ENCODE measurements around the gene EPB41L5.
A peak's percentile ranks its signal among the peaks of the same experiment; 100 is the strongest.
"Not testable (repeated sequence)": the region's sequence is repeated elsewhere in the genome, so short reads cannot be mapped to it uniquely, and the experiment has no call there.

Gene EPB41L5

DNA sequence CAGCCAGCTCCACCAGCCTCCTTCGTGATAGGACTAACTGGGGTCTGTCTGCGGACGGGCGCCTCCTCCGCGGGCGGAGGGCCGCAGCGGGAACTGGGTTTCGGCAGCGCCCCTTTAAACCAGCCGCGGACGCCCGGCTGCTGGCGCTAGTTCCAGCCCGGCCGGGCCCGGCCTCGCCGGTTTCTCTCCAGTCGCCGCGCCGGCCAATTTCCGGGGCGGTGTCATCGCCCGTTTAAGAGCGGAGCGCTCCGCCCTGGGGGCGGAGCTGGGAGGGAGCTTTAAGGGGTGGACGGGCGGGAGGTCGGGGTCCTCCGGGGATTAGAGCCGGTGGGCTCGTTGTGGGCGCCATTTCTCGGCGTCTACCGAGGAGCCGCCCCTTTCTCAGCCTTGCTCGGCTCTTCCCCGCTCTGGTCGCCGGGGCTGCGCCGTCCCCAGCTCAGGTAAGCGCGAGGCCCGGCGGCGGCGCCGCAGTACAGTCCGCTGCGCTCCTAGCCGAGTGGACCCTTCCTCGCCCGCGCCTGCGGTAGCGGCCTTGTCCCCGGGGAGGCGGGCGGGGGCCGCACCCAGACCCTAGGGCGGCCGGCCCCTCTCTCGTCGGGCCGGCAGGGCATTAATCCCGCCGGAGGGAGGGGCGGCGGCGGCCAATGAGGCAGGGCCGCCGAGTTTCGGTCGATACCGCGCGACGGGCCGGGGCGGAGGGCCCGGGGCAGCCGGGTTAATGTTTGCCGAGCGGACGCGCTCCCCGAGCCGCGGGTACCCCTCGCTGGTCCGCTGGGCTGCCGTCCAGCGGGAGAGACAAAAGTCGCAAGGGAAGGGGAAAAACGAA lies at the start of gene EPB41L5:
EPB41L5 (plus strand) TSS at position 307 of the 826 bp plus-strand sequence. CDS start 6,008 bp downstream, outside the sequence.
- H3K4me3 ChIP-seq (ENCODE audit: low read depth, low read length) = peak within 1 kb of the TSS; percentile 87
- DNase-seq (ENCODE audit: low read depth) = peak; percentile 62
- TF ChIP-seq, protein P1, sequence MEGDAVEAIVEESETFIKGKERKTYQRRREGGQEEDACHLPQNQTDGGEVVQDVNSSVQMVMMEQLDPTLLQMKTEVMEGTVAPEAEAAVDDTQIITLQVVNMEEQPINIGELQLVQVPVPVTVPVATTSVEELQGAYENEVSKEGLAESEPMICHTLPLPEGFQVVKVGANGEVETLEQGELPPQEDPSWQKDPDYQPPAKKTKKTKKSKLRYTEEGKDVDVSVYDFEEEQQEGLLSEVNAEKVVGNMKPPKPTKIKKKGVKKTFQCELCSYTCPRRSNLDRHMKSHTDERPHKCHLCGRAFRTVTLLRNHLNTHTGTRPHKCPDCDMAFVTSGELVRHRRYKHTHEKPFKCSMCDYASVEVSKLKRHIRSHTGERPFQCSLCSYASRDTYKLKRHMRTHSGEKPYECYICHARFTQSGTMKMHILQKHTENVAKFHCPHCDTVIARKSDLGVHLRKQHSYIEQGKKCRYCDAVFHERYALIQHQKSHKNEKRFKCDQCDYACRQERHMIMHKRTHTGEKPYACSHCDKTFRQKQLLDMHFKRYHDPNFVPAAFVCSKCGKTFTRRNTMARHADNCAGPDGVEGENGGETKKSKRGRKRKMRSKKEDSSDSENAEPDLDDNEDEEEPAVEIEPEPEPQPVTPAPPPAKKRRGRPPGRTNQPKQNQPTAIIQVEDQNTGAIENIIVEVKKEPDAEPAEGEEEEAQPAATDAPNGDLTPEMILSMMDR (IDR thresholded peaks at IDR 0.05; ENCODE audit: low read depth, low read length, missing control alignments) = no peak

DNA sequence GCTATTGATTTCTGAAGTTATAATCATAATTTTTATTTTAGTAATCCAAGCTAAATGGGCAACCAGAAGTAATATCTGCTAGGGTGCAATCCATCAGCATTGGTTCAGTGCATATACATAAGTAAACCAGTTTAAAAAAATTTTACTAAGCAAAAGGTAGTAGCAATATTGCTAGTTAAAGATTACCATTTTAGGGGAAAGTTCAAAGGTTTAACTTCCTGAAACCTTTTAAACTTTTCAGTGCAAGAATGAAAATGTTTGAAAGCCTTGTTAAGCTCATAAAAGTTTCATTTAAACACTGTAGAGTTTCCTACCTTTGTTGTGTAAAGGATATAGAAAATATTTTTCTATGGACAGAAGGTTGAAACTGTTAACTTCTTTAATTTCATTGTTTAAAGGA lies 31.0 kb upstream of the EPB41L5 start:
- H3K4me3 ChIP-seq (ENCODE audit: low read depth, low read length) = no peak overlapping the region
- TF ChIP-seq, protein P1 (IDR thresholded peaks at IDR 0.05; ENCODE audit: low read depth, low read length, missing control alignments) = no peak

DNA sequence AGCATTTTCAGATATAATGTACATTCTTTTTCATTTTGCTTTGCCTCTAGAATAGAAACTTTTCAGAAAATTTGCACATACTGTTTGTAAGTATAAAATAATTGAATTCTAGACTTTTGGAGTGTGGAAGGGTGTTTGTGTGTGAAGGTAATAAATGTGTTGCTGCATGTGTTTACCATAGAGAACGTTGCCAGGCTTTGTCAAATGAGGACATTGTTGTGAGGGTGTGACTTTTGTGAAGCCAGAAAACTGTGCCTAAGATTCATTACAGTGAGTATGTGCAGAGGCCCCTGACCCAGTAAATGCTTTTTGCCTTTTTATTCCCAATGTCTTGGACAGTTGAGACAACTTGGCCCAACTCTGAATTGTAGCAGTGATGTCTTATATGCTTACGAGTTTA lies 30.4 kb upstream of the EPB41L5 start:
- H3K4me3 ChIP-seq (ENCODE audit: low read depth, low read length) = no peak overlapping the region
- DNase-seq (ENCODE audit: low read depth) = no peak
- TF ChIP-seq, protein P1 (IDR thresholded peaks at IDR 0.05; ENCODE audit: low read depth, low read length, missing control alignments) = no peak

More for the DNA sequence above, 31.0 kb upstream of the EPB41L5 start:
- no peak for DNase-seq (ENCODE audit: low read depth)

DNA sequence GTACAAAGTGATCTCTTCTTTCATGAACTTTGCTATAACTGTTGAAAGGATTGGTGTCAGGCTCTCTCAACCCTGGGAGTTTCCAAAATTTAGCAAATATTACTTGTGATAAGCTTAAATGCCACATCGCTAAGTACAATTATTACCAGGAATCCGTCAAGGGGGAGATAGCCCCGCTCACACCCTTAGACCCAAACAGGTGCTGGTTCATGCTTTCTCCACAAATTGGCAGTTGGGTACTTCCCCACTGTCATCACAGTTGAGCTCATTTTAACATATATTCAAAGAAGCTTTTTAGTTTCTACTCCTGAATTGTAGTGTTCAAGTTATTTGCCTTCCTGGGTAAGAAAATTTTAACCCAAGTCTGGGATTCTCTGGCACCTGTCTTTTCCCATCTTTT lies 29.8 kb upstream of the EPB41L5 start:
- no peak for DNase-seq (ENCODE audit: low read depth)
- no peak overlapping the region for H3K4me3 ChIP-seq (ENCODE audit: low read depth, low read length)
- TF ChIP-seq, protein P1 (IDR thresholded peaks at IDR 0.05; ENCODE audit: low read depth, low read length, missing control alignments) = no peak

DNA sequence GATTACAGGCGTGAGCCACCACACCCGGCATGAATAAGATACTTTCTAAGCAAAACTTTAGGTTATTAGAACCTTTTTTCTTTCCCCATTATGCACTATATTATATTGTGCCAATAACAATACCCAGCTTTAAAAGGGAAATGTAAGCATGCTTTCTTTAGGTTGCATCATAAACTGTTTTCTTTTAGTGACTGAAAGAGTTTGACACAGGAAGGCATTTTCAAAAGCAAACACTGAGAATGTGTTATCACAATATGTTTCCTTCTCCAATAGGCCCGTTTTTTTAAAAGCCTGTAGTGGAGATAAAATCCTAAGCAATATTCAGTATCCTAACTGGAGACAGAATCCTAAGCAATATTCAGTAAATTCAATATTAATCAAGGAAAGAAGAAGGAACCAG lies 16.7 kb upstream of the EPB41L5 start:
- TF ChIP-seq, protein P1 (IDR thresholded peaks at IDR 0.05; ENCODE audit: low read depth, low read length, missing control alignments) = no peak
- no peak overlapping the region for H3K4me3 ChIP-seq (ENCODE audit: low read depth, low read length)
- DNase-seq (ENCODE audit: low read depth) = no peak

DNA sequence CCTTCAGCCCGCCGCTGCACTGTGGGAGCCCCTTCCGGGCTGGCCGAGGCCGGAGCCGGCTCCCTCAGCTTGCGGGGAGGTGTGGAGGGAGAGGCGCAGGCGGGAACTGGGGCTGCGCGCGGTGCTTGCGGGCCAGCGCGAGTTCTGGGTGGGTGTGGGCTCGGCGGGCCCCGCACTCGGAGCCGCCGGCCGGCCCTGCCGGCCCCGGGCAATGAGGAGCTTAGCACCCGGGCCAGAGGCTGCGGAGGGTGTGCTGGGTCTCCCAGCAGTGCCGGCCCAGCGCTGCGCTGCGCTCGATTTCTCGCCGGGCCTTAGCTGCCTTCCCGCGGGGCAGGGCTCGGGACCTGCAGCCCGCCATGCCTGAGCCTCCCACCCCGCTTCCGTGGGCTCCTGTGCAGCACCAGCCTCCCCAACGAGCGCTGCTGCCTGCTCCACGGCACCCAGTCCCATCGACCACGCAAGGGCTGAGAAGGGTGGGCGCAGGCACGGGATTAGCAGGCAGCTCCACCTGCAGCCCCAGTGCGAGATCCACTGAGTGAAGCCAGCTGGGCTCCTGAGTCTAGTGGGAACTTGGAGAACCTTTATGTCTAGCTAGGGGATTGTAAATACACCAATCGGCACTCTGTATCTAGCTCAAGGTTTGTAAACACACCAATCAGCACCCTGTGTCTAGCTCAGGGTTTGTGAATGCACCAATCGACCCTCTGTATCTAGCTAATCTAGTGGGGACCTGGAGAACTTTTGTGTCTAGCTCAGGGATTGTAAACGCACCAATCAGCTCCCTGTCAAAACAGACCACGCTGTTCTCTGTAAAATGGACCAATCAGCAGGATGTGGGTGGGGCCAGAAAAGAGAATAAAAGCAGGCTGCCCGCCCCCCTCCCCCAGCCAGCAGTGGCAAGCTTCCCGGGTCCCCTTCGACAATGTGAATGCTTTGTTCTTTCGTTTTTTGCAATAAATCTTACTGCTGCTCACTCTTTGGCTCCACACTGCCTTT lies 15.7 kb upstream of the EPB41L5 start:
- DNase-seq (ENCODE audit: low read depth); H3K4me3 ChIP-seq (ENCODE audit: low read depth, low read length): not testable (repeated sequence)

DNA sequence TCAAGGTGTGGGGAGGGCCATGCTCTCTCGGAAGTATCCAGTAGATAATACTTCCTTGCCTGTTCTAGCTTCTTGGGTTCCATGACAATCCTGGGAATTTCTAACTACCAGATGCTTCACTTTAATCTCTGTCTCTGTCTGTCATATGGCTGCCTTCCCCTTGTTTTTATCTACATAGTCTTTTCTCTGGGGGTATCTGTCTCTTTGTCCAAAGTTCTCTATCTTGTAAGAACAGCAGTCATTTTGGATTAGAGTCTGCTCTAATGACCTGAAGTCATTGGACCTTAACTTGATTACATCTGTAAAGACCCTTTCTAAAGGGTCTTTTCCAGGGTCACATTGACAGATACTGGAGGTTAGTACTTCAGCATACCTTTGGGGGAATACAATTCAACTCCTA lies 11.4 kb upstream of the EPB41L5 start:
- TF ChIP-seq, protein P1 (IDR thresholded peaks at IDR 0.05; ENCODE audit: low read depth, low read length, missing control alignments) = no peak
- H3K4me3 ChIP-seq (ENCODE audit: low read depth, low read length) = no peak overlapping the region
- DNase-seq (ENCODE audit: low read depth) = no peak

Data from GM12864 (cell line).